HepG2 (cell line): Measurements from ENCODE around the gene MAN1B1. TPM values are rescaled to one million over a fixed set of nuclear protein-coding genes. Genes with fewer than 3 reads are reported as not detected.

Source experiments
- ATAC-seq: fragments of 200-7000 bp; cut with Tn5 transposase; 3 replicates; pipeline ENCODE4 v1.9.1; 2020; ENCODE audit warnings: mild to moderate bottlenecking, moderate library complexity
- BruUV-seq: library from RNA; stranded (reverse); fragments of 400-500 nt; replicated peaks from 2 replicates; lab custom pipeline; 2021; lab: Mats Ljungman, UMichigan
- CTCF ChIA-PET: fragments of 300-600 bp; formaldehyde crosslinking; extraction: SDS; loops from one replicate; lab custom pipeline; 2021; ENCODE audit warnings: low total read pairs, inconsistent platforms, low intra/inter-chr PET ratio; lab: Yijun Ruan, JAX
- POLR2A ChIA-PET: fragments of 350-600 bp; sonication (Branson Sonifier 250); formaldehyde crosslinking; loops from one replicate; lab custom pipeline; 2020; ENCODE audit warnings: antibody characterized with exemption, inconsistent platforms; lab: Yijun Ruan, JAX
- DNase-seq: peaks from one replicate; pipeline ENCODE4 v3.0.0-alpha.2; 2015; ENCODE audit warnings: low spot score
- FAIRE-seq: peaks from 3 replicates; lab custom pipeline; 2011; peaks lifted over from hg19 to GRCh38; lab: Jason Lieb, UNC
- H2AFZ ChIP-seq: one replicate; pipeline ENCODE4 v1.6.1; 2011; ENCODE audit warnings: low read length, inconsistent platforms
- H3K27ac ChIP-seq: fragments of 300-600 bp; 3 replicates; pipeline ENCODE4 v1.8.0; 2011; ENCODE audit warnings: mixed run types, mild to moderate bottlenecking, mixed read lengths, low read length, inconsistent platforms; ENCODE audit not compliant: insufficient read depth; ENCODE audit errors: extremely low read length
- H3K27me3 ChIP-seq, 2 experiments: fragments of 200-600 bp in 1 of 2; 2 replicates in 1 of 2; 3 replicates in 1 of 2; pipeline versions ENCODE4 v1.6.0 to v1.8.0; 2011; ENCODE audit warnings: low read length in 2 of 2, mild to moderate bottlenecking in 2 of 2, moderate library complexity in 2 of 2, inconsistent platforms in 1 of 2; ENCODE audit not compliant: insufficient read depth in 2 of 2, control insufficient read depth in 1 of 2
- H3K36me3 ChIP-seq, 2 experiments: fragments of 200-600 bp in 1 of 2; replicated peaks in 1 of 2; 2 replicates in 1 of 2; 3 replicates in 1 of 2; pipeline versions ENCODE4 v1.5.1 to v1.8.0; 2011; ENCODE audit warnings: low read length in 2 of 2, inconsistent platforms in 1 of 2; ENCODE audit not compliant: insufficient read depth in 2 of 2, control insufficient read depth in 1 of 2
- H3K4me1 ChIP-seq: 2 replicates; pipeline ENCODE4 v1.5.1; 2012; ENCODE audit warnings: low read length, inconsistent platforms; ENCODE audit not compliant: insufficient read depth
- H3K4me2 ChIP-seq: 2 replicates; pipeline ENCODE4 v1.6.0; 2011; ENCODE audit warnings: low read depth, low read length, inconsistent platforms
- H3K4me3 ChIP-seq, 3 experiments: fragments of 200-600 bp in 1 of 3; sonication (generic), shearing (Covaris generic) in 1 of 3; replicated peaks in 1 of 3; 2 replicates each; pipeline ENCODE4 v1.5.1; 2011 to 2016; ENCODE audit warnings: low read length in 3 of 3, inconsistent platforms in 2 of 3, low read depth in 2 of 3, mild to moderate bottlenecking in 2 of 3, control low read depth in 1 of 3, mixed read lengths in 1 of 3; ENCODE audit not compliant: insufficient read depth in 1 of 3
- H3K79me2 ChIP-seq: one replicate; pipeline ENCODE4 v1.6.1; 2011; ENCODE audit warnings: low read length, inconsistent platforms; ENCODE audit not compliant: insufficient read depth
- H3K9ac ChIP-seq: 2 replicates; pipeline ENCODE4 v1.6.0; 2011; ENCODE audit warnings: mild to moderate bottlenecking, low read depth, low read length, inconsistent platforms; ENCODE audit not compliant: insufficient read depth
- H3K9me3 ChIP-seq: 2 replicates; pipeline ENCODE4 v1.5.1; 2012; ENCODE audit warnings: mild to moderate bottlenecking, low read length
- H4K20me1 ChIP-seq: 2 replicates; pipeline ENCODE4 v1.6.0; 2011; ENCODE audit warnings: inconsistent platforms, mild to moderate bottlenecking, low read length, moderate library complexity; ENCODE audit not compliant: insufficient read depth
- ADNP ChIP-seq: sonication (generic); formaldehyde crosslinking; IDR thresholded peaks from 2 replicates; pipeline ENCODE4 v1.4.0; 2020; ENCODE audit warnings: missing genetic modification reagents
- EHMT2 ChIP-seq: fragments of 200-600 bp; sonication (generic); IDR thresholded peaks from 2 replicates; pipeline ENCODE4 v1.7.0; 2017; ENCODE audit warnings: antibody characterized with exemption, low read depth, low read length, borderline replicate concordance
- ELF4 ChIP-seq: sonication (generic); formaldehyde crosslinking; IDR thresholded peaks from 2 replicates; pipeline ENCODE4 v1.5.0; 2020; ENCODE audit warnings: missing genetic modification reagents, mild to moderate bottlenecking, moderate library complexity, borderline replicate concordance
- ETV6 ChIP-seq: sonication (generic); formaldehyde crosslinking; conservative IDR thresholded peaks from 2 replicates; pipeline ENCODE4 v1.4.0; 2020; ENCODE audit warnings: missing genetic modification reagents
- FOXK2 ChIP-seq: fragments of 450-650 bp; IDR thresholded peaks from 2 replicates; pipeline ENCODE4 v1.6.1; 2016
- HNRNPK ChIP-seq: fragments of 200-400 bp; formaldehyde crosslinking; IDR thresholded peaks from 2 replicates; pipeline ENCODE4 v1.6.1; 2018; ENCODE audit warnings: low read length, low read depth, moderate library complexity, mild to moderate bottlenecking; ENCODE audit not compliant: poor library complexity, severe bottlenecking
- IRF9 ChIP-seq: sonication (generic); formaldehyde crosslinking; IDR thresholded peaks from 2 replicates; pipeline ENCODE4 v1.8.0; 2022; ENCODE audit warnings: missing genetic modification reagents, mild to moderate bottlenecking, borderline replicate concordance
- KDM5A ChIP-seq: fragments of 200-600 bp; sonication (generic); IDR thresholded peaks from 2 replicates; pipeline ENCODE4 v1.7.0; 2018; ENCODE audit warnings: antibody characterized with exemption, mild to moderate bottlenecking, low read length, borderline replicate concordance
- MTA1 ChIP-seq: sonication (generic); formaldehyde crosslinking; IDR thresholded peaks from 2 replicates; pipeline ENCODE4 v1.4.0; 2020; ENCODE audit warnings: missing genetic modification reagents, mild to moderate bottlenecking, borderline replicate concordance
- PCBP2 ChIP-seq: fragments of 200-400 bp; formaldehyde crosslinking; optimal IDR thresholded peaks from 2 replicates; pipeline ENCODE3; 2018; ENCODE audit warnings: low read length, low read depth; ENCODE audit not compliant: poor library complexity, severe bottlenecking
- RARA ChIP-seq: IDR thresholded peaks from 2 replicates; pipeline ENCODE4 v1.6.1; 2016; ENCODE audit warnings: missing genetic modification reagents, missing compliant biosample characterization
- TBX2 ChIP-seq: sonication (generic); formaldehyde crosslinking; IDR thresholded peaks from 2 replicates; pipeline ENCODE4 v1.5.0; 2020; ENCODE audit warnings: missing genetic modification reagents, mild to moderate bottlenecking, borderline replicate concordance
- ZNF280D ChIP-seq: sonication (generic); formaldehyde crosslinking; IDR thresholded peaks from 2 replicates; pipeline ENCODE4 v1.5.1; 2020; ENCODE audit warnings: mild to moderate bottlenecking, missing genetic modification reagents
- ZNF337 ChIP-seq: sonication (generic); formaldehyde crosslinking; IDR thresholded peaks from 2 replicates; pipeline ENCODE4 v1.5.1; 2020; ENCODE audit warnings: missing genetic modification reagents, low read depth, mild to moderate bottlenecking, borderline replicate concordance
- ZNF451 ChIP-seq: sonication (generic); formaldehyde crosslinking; IDR thresholded peaks from 2 replicates; pipeline ENCODE4 v1.5.0; 2020; ENCODE audit warnings: mild to moderate bottlenecking, missing genetic modification reagents
- ZNF510 ChIP-seq: sonication (generic); formaldehyde crosslinking; IDR thresholded peaks from 2 replicates; pipeline ENCODE4 v1.4.0; 2020; ENCODE audit warnings: low read depth, mild to moderate bottlenecking, missing genetic modification reagents
- ZNF605 ChIP-seq: sonication (generic); formaldehyde crosslinking; IDR thresholded peaks from 2 replicates; pipeline ENCODE4 v1.8.0; 2022; ENCODE audit warnings: mild to moderate bottlenecking, missing genetic modification reagents
- ZNF660 ChIP-seq: sonication (generic); formaldehyde crosslinking; IDR thresholded peaks from 2 replicates; pipeline ENCODE4 v1.5.1; 2020; ENCODE audit warnings: mild to moderate bottlenecking, low read depth, missing genetic modification reagents, borderline replicate concordance
- ZNF850 ChIP-seq: sonication (generic); formaldehyde crosslinking; conservative IDR thresholded peaks from 2 replicates; pipeline ENCODE4 v1.9.0; 2021; ENCODE audit warnings: mild to moderate bottlenecking, missing genetic modification reagents
- WGBS: methylation state at CpG from one replicate; pipeline ENCODE4 v1.1.6; 2017; ENCODE audit warnings: low lambda C conversion rate; 5-methylcytosine and 5-hydroxymethylcytosine counted together
- in situ Hi-C: cut with HindIII; loops from 2 replicates; pipeline ENCODE4 v1.10.0; 2017; ENCODE audit warnings: low pct_unique_long_range_greater_than_20kb; ENCODE audit not compliant: extremely low pct_ligation_motif_present
- intact Hi-C: fragments of 100-400 bp; cut with micrococcal nuclease; formaldehyde crosslinking; loops from one replicate; pipeline ENCODE4 v1.10.0; 2022; ENCODE audit not compliant: unreplicated experiment
- polyA plus RNA-seq, 8 experiments: library from polyadenylated mRNA; depleted of rRNA in 3 of 8; stranded (reverse) in 7 of 8; unstranded in 1 of 8; fragments of >200 nt; fragmentation: Illumina TruSeq in 4 of 8; extraction: Trizol in 4 of 8; gene quantifications; 2 replicates each; pipeline versions ENCODE4 v1.2.1 to v1.2.3, GENCODE V29; 2011 to 2016; ENCODE audit warnings: low read depth in 4 of 8, missing spikeins in 1 of 8, mixed read lengths in 1 of 8; ENCODE audit not compliant: insufficient read depth in 1 of 8
- total RNA-seq, 5 experiments: library from RNA; depleted of rRNA; stranded (reverse); fragments of >200 nt; fragmentation: Illumina TruSeq; extraction: Trizol; gene quantifications; 2 replicates each; pipeline ENCODE4 v1.2.3, GENCODE V29; 2016; ENCODE audit warnings: low read depth in 1 of 5

The MAN1B1 gene
- total and polyA plus RNA-seq, 2 of the 13 experiments (the other 11 are each of a cell fraction or from before 2014, with no cell fraction given), result 48.9 to 59.5 TPM

GRCh38 chr9:137053944-137054931, 32.5 kb upstream of the MAN1B1 start, which contains the start of gene ENTPD2:
Gene ENTPD2 (minus strand): TSS chr9:137054061. CDS start chr9:137053997, 64 bp downstream.
- Histone ChIP-seq H3K79me2 (peaks cover 9% of the 10 kb centered on the region), H4K20me1 (no peaks in the 10 kb centered on the region; the same call in 1 of the 2 replicates), H3K4me3 (peak within 1 kb of the TSS; percentile 64 to 84 (median 70)), H3K36me3 (no peaks in the 10 kb centered on the region), H3K4me1 (peaks cover 56% of the 10 kb centered on the region), H3K4me2 (peak within 1 kb of the TSS; percentile 84), H3K9ac (peak within 1 kb of the TSS; percentile 82), H3K27me3 (no peaks in the 10 kb centered on the region; a peak in 2 of 5 replicates), H3K27ac (peak within 1 kb of the TSS; percentile 96), H2AFZ (no peak within 1 kb of the TSS), H3K9me3 (no peaks in the 10 kb centered on the region)
- intact Hi-C loops, result no loop called here
- peak; percentile 35 for DNase-seq
- BruUV-seq, result TSS peak; percentile 75
- CTCF ChIA-PET, result interaction anchor here (0.6 to 1.5 kb wide), 2 partner anchors 10 to 25 kb away, joined by 3 to 4 read pairs; no protein-coding TSS in a partner anchor
- ATAC-seq, result peak; percentile 35
- POLR2A ChIA-PET, result interaction anchor here (0.7 to 4.4 kb wide), 12 partner anchors 10 to 255 kb away, joined by 3 to 55 read pairs (median 6); partner anchors contain the start of genes MAN1B1, SAPCD2, TUBB4B and UAP1L1
- FAIRE-seq, result no peak
- 1% methylated on average over 9 of the region's 90 CpGs for WGBS
- in situ Hi-C loops, result no loop called here
- no peak for TF ChIP-seq TBX2
- TF ChIP-seq KDM5A, result no peak
- no peak for TF ChIP-seq ELF4
- no peak for TF ChIP-seq ZNF280D (CRISPR knock-in tag)
- TF ChIP-seq ETV6 (CRISPR knock-in tag), result no peak
- peak; percentile 74; the same call in 1 of the 2 replicates for TF ChIP-seq ZNF451 (CRISPR knock-in tag)
- TF ChIP-seq ZNF337, result no peak
- TF ChIP-seq RARA (CRISPR knock-in tag), result no peak
- no peak for TF ChIP-seq ZNF510 (CRISPR knock-in tag)
- no peak for TF ChIP-seq ZNF660 (CRISPR knock-in tag)
- no peak for TF ChIP-seq HNRNPK
- TF ChIP-seq PCBP2, result no peak
- TF ChIP-seq ADNP, result no peak
- TF ChIP-seq FOXK2, result no peak
- TF ChIP-seq ZNF605 (CRISPR knock-in tag), result peak; percentile 21; the same call in 1 of the 2 replicates
- TF ChIP-seq ZNF850 (CRISPR knock-in tag), result no peak
- TF ChIP-seq IRF9, result no peak
- no peak for TF ChIP-seq EHMT2
- no peak; the same call in 1 of the 2 replicates for TF ChIP-seq MTA1 (CRISPR knock-in tag)
